Activated CD4-positive, alpha-beta T cell treated with anti-CD3 and anti-CD28 coated beads, Interleukin-2, amount 50 U/mL, for 48 hours (primary cell): ENCODE measurements around the gene CDK1.

Experiments used
- DNase-seq, 2 experiments: peaks; one replicate each; pipeline ENCODE4 v3.0.0-alpha.2; 2020

CDK1 gene

DNA sequence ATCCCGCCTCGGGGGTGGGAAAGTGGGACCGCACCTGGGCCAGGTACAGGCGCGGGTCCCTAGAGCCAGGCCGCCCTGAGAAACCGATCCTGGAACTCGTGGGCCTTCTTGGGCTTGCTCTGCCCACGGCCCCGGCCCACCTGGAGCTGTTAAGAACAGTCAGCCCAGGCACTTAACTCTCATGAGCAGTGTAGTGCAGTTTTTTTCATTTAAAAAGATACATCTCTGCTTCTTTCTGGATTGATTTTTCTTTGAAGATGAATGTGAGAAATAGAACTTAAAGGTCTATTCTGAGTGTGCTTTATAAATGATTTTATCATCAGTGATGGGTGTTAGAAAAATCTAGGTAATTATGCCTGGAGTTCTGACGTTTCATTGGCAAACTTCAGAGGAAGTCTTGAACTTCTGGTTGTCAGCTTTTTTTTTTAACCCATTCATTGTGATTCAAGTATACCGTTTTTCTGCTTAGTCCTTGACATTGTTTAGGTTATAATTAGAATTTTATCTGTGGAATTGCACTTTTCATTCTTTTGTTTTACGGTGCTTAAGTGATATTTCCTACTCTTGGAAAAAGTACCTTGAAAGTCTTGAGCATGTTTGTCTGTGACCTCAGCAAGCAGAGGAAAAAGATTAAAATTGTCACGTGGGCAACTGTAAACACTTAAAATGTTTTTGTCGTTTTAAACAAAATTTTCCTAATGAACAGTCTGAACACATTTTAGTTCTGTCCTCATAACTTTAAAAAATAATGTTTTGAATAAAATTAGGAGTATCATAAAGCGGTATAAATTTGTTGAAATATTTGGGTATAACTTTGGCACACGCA, 906 bp downstream of the CDK1 start:
- no peak for DNase-seq

DNA sequence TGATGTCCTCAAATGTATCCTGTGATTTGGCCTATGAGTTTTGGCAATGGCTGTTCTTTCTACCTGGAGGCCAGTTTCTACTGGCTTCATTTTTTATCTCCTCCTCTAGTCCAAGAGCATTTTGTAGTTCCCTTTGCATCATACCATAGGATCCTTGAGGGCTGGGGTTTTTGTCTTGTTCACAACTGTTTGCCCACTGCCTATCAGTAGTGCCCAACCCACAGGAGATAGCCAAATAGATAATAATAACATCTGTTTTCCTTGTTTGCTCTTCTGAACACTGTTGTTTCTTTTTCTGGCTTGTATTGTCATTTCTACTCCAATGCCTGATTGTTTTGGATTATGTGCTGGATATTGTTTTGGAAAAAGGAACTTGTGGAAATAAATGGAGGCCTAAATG, 3.4 kb downstream of the CDK1 start:
- no peak for DNase-seq

DNA sequence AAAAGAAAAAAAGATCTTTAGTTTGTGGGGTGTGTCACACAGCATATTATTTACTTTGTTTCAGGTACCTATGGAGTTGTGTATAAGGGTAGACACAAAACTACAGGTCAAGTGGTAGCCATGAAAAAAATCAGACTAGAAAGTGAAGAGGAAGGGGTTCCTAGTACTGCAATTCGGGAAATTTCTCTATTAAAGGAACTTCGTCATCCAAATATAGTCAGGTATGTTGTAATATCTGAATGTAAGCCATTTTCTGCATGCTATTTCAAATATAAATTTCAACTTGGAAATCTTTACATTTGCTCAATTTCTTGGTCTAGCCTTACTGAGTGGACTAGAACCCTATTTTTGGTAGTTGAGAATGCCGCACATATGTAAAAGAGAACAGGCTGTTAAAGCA, 6.4 kb downstream of the CDK1 start:
- DNase-seq, result no peak

DNA sequence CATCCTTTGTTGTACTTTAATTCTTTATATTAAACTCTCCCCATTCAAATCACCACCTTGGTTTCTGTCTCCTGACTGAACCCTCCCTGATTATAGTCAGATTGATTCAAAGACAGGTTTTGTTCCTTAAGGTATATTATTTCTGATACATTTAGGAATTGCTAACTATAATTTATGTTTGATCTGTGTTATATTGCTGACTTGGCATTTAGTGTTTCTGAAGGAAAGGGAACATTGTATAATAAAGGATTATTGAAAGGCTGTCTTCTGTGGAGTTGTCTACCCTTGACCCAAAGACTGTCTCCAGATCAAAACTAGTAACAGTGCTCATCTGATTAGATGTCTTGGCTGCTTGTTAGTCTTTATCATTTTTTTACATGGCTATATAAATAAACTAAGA, 10.3 kb downstream of the CDK1 start:
- DNase-seq, result no peak

DNA sequence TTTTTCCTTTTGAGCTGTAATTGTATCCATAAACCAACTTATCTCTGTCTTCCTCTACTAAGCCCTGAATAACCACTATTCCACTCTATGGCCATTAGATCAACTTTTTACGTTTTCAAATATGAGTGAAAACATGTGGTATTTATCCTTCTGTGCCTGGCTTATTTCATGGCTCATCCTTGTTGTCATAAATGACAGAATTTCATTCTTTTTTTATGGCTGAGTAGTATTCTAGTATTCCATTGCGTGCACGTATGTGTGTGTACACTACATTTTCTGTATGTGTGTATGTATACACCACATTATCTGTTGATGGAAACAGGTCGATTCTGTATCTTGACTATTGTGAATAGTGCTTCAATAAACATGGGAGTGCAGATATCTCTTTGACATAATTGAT, 11.1 kb downstream of the CDK1 start:
- no peak for DNase-seq

DNA sequence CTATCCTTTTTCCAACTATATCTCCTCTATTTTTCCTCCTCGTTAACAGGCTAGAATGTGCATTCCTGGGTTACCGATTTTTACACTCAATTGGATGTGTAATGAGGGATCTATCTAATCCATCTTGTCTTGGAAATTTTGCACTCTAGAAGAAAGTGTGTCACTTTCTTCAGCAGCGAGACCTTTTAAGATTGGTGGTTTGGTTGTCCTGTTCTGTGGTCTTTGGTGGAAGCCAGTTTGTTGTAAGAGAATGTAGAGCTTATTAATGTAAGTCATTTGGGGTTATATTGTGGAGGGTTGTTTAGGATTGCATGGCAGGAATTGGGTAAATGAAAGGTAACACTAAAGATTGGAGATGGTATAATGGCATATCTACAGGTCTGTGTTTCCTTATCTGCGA, 16.7 kb downstream of the CDK1 start:
- no peak for DNase-seq

DNA sequence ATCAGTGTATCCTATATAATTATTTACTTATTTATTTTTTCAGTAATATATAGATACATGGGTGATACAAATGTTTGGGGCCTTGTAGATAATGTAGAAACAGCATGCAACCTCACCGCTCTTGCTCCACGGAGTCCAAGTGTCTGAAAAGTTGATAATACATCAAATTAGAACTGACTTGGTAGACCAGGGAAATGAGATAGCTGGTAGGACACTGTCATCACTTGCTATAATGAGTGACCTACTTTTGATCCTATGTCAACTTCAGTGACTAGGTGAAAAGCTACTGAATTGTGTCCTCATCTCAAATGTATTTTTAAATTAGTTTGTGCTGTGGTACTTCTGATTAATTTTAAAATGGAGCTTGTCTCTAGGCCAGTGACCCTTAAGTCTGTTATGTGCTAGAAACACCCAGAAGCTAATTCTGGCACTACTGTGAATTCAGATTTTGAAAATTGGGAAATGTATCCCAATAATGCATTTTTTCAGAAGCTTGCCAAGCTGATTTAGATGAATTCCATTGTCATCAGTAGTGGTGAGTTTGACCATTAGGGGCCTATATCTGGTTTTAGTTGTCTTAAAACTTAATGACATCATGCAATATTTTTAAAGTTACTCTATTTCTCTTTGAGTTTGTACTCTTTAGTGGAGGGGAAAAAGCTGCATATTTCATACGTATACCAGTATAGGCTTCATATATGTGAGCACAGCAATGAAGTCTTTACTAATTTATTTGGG, 17.4 kb downstream of the CDK1 start:
- no peak for DNase-seq

DNA sequence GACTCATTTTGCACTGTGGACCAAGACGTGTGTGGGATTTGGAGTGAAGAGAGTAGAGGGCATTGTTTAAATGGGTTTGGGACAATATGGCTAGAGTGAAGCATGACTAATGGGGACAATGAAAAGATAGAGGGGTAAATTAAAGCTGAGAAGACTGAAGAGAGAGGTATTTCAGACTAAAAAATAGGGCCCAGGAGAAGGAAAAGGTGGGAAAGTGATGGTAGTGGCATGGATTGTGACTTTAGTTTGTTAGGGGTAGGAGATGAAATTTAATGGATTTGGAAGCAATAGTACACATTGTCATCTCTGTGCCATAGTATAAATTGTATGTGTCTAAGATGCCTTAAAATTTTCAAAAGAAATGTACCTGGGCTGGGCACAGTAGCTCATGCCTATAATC, 18.2 kb downstream of the CDK1 start:
- DNase-seq, result no peak

DNA sequence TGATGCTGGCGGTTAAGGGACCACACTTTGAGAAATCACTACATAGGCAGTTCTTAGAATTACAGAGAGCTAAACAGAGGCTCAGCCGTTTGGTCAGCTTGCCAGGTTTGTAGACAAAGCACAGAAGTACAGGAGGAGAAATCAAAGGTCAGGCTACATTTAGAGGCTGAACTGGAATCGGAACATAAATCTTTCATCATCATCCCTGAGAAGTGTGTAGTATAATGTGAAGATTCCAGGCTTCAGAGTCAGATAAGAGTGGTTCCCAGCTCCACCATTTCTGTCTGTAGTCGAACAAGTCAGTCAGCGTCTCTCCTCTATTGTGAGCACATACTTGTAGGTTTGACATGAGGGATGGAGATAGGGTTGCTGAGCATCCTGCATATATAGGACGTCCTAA, 18.9 kb downstream of the CDK1 start:
- DNase-seq, result no peak

DNA sequence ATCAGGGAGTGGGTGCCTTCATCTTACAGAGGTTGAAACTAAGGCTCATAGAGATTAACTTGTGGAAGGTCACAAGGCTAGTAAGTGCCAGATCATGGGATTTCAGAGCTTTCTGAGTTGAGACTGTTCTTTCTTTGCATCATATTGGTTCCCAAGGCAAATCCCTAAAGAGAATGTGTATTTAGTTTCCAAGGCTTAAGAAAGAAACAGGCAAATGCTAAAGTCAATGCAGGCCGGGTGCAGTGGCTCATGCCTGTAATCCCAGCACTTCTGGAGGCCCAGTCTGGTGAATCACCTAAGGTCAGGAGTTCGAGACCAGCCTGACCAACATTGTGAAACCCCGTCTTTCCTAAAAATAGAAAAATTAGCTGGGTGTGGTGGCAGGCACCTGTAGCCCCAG, 19.8 kb downstream of the CDK1 start:
- DNase-seq, result no peak

DNA sequence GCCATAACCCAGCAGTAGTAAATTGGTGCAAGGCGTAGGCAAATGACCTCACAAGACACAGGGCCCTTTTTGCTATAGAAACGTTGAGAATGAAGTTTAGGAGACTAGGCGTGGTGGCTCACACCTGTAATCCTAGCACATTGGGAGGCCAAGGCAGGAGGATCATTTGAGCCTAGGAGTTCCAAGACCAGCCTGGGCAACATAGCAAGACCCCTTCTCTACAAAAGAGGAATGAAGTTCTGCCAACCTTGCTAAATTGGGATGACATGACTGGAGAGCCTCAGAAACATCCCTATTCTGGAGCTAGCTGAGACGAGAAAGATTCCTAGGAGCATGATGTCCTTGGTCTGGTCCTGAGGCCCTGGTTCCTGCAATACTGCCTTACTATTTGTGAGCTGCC, 20.6 kb downstream of the CDK1 start:
- no peak for DNase-seq

DNA sequence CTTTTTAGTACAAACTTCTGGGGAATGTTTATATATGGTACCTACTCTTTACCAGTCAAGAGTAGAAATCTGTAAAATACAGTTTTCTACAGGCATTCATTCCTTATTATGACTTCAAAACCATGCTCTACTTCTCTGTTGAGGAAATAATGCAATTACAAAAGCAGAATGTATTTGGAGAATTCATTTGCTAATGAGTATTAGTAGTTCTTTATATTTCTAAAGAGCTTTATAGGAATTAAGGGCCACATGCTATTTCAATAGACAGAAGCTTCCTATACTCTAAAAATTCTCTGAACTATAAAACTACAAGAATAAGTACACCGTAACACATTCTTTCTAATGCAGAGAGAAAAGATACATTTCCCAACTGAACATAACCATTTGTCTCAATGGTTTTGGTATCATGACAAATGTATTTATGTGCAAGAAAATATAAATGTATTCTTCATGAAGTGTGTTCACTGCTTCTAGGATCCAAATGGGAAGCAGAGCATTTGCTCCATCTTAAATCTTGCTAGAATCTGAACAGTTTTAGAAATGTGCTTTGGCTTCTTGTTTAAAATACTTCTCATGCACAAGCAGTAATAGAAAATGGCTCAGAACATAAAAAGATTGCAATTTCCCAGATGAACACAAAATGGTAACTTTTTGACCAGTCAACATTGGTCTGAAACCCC, 21.8 kb downstream of the CDK1 start:
- DNase-seq, result no peak

DNA sequence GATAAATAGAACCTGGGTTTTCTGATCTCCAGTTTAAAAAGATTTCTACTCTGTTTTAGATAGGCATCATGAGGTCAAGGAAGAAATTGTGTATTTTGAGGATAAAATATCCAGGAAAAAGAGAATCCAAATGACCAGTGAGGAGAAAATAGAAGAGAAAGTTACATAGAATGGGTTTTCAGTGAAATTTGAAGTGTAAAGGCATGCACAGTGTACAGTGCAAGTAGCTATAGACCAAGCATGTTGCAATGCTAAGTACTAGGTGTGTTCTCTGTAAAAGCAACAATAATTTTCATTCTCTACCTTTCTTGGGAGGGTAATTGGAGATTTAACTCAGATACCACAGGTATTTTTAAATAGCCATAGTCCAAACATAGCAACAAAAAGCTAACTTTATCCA, 22.6 kb downstream of the CDK1 start:
- DNase-seq, result no peak

DNA sequence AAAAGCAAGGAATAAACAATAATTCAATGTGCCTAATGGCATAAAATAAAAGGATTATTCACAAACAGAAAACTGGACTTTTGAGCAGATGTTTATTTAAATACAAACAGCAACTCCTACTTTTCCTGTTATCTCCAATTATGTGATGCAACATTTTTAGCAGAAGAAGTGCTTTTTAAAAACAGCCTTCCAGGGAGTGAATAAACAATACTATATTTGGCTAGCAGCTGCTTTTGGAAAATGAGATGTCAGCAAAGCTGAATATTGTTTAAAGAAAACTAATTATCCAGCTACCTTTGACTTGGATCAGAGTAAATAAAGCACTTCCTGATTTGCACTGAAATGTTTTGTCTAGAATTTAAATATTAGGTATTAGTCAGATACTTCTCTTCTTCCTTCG, 23.2 kb downstream of the CDK1 start:
- DNase-seq, result no peak

DNA sequence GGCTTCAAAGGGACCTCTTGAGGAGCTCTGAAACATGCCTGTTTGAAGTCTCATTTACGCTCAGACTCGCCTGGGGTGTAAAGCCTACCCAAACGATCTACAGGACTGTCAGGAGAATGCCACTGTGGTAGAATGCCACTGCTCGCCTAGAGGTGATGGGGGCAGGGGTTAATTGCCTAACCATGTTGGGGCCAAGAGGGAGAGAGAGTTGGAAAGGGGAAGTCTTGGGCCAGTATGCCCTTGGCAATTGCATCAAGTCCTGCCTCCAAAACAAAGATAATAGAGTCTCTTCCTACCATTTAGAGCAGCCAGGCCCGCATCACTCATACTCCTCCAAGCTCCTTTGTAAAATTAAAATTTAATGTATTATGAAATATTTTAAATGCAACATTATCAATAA, 25.2 kb downstream of the CDK1 start:
- DNase-seq, result no peak

DNA sequence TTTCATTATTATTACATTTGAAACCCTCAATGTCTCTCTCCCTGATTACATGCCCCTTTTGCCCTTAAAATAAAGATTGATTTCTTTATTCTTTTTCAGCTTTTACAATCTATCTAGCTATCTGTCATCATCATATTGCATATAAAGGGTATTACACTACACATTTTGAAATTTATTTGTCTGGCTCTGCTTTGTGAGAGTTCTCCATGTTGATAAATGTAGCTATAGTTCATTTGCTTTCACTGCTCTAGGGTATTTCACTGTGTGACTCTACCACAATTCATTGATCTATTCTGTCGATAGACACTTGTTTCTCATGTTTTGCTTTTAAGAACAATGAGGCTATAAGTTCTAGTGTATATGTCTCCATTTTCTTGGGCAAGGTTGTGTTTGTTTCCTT, 25.6 kb downstream of the CDK1 start:
- DNase-seq, result no peak

DNA sequence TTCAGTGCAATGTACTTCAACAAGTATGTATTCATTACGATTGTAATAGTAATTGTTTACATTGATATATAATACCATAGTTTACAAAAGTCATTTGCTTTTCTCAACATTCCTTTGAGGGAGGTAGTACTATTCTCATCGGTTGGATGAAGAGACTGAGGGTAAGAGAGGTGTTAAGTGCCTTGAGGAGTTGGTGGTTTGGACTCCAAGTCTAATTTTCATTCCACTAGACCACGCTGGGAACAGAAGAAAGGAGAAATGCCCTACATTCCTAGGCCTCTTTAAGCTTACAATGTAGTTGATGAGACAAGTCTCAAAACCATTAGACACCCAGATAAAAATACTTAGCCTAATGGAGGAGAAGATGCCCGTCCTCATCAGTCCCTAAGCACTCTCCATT, 28.6 kb downstream of the CDK1 start:
- no peak for DNase-seq

DNA sequence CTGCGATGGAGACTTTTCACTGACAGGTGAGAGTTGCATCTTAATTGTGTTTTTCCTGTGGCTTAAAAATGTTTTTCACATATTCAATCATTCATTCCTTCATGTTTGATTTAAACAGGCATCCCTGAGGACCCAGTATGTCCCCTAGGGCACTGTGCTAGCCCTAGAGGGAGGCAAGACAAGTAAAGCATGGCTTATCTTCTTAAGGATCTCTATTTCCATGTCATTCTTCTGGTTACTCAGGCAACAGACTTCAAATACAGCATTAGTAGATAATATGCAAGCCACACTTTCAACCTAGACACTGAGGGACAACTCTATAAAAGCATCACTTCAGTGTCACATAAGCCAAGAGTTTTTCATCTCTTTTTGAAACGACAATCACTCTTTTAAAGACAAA, 29.2 kb downstream of the CDK1 start:
- DNase-seq, result no peak

DNA sequence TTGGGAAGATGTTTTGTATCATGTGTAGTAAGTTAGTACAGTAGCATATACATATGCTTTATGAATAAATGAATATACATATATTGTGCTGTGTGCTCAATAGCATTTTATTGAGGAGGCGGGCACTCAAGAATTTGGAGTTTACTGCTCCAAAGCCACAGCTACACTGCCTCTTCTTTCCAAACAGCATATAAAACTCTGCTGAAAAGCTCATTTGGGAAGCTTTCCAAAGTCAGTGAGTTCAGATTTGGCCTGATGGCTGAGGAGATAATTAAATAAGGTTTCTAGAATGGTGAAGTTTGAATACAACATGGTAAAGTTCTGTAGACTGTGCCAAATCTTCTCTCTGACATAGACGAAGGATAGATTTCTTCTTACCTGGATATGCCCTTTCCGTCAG, 29.8 kb downstream of the CDK1 start:
- DNase-seq, result no peak

DNA sequence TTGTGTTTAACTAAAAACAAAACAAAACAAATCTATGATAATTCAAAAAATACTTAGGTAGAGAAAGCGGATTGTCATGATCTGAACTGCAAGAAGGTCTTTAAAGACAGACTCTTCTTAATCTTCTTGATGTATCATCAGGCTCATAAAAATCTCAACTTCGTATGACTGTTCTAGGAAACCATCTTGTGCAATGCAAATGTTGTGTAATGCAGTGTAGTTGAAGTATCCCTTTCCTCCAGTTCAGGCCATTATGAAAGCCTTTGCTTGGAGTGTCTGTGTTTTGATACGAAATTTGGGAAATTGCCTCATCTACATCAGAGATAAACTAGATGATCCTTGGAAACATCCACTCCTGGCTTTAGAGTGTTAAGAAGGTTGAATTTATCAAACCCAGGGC, 30.9 kb downstream of the CDK1 start:
- DNase-seq, result no peak

DNA sequence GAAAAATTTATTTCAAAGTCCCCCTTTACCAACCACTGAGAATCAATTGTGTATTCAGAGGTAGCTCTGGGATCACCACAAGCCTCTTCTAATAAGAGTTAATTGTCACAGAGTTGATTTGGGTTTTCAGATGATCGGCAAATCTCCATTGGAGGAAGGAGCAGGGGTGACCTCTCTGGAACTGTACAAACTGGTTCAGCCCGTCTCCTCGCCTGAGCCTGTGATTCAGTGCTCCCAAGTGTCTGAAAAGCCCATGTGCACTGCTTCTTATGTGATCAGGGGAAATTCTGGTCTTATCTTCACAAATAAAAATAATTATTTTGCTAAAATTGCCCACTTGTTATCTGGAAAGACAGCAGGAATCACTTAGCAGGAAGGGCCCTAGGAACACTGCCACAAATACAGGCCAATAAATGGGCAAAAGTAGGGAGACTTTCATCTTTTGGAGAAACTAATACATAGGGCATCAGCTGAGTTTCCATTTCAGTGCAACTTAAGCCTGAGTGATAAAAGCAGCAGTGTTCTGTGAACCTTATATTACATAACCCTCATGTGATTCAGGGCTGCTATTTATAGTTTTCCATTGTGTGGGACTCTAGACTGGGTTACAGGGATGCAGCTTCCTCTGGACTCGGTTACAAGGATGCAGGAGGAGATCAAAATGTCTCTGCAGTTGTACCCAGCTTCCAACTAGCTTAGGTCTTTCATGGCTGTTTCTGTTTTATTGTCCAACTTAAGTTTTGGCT, 32.3 kb downstream of the CDK1 start:
- DNase-seq, result no peak

DNA sequence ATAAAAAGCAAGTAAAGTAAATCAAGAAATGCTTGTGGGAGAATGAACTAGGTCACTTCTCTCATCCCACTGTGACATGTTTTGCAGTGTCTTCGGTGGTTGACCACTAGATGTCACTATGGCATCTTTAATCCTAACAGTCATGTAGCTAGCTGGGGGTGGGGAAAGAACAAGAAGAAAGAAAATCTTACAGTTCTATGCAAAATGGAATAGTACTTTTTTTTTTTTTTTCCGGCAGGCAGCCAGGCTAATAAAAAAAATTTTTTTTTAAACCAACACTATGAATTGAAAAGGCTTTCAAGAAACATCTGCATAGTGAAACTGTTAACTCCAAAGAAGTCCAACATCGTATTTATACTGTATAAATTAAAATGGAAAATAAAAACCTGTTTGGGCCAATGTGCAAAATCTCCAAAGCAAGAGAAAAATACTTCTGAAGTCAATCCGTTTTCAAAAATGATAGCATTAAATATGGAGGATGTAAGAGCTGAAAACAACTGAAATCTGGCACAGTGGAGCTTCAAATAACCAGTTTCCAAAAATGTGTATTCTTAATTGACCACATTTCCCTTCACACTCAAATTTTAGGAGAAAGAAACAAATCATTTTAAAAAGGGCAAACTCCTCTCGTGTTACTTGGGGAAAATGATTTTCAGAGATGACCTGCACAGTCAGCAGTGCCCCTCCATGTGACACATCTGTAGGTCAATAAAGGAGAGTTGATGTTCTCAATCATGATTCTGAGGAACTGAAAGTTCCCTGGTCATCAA, 38.5 kb downstream of the CDK1 start:
- DNase-seq, result peak; percentile 6 to 14

DNA sequence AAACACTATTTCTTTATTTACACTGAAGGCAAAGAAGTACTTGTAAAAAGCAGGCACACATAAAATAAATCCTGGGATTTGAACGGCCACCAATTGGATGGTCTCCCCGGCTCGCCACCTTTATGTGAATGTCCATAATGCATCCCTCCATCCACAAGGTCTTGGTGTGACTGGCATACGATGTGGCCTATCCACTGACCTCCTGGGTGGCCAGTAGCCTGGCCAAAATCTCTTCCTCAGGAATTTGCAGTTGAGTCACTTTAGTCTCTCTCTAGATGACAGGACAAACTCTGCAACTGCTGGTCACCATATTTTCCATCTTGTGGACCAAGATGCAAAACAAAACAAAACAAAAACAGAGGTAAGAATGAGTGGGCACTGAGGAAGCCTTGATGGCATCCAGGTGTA, 39.1 kb downstream of the CDK1 start:
- DNase-seq, result no peak
